ENCODE data around the gene PRKG1.

Gene PRKG1

GRCh38 chr10:51524041-51524440 is 449.8 kb downstream of the PRKG1 start:
- H3K4me3 ChIP-seq (replicated peaks; ENCODE audit: insufficient read depth, low read length): no peak overlapping the region
- TF ChIP-seq POLR2AphosphoS5 (IDR thresholded peaks at IDR 0.05; ENCODE audit: low read depth) (no peak), REST (IDR thresholded peaks at IDR 0.05; ENCODE audit: insufficient replicate concordance, low read depth) (no peak), SPI1 (IDR thresholded peaks at IDR 0.05; ENCODE audit: borderline replicate concordance, low read depth) (no peak), GABPA (IDR thresholded peaks at IDR 0.05; ENCODE audit: low read depth) (no peak)
- TF ChIP-seq, protein P1, sequence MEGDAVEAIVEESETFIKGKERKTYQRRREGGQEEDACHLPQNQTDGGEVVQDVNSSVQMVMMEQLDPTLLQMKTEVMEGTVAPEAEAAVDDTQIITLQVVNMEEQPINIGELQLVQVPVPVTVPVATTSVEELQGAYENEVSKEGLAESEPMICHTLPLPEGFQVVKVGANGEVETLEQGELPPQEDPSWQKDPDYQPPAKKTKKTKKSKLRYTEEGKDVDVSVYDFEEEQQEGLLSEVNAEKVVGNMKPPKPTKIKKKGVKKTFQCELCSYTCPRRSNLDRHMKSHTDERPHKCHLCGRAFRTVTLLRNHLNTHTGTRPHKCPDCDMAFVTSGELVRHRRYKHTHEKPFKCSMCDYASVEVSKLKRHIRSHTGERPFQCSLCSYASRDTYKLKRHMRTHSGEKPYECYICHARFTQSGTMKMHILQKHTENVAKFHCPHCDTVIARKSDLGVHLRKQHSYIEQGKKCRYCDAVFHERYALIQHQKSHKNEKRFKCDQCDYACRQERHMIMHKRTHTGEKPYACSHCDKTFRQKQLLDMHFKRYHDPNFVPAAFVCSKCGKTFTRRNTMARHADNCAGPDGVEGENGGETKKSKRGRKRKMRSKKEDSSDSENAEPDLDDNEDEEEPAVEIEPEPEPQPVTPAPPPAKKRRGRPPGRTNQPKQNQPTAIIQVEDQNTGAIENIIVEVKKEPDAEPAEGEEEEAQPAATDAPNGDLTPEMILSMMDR (IDR thresholded peaks at IDR 0.05; ENCODE audit: insufficient read depth, low read length): no peak
- H3K27ac ChIP-seq (replicated peaks): no peak overlapping the region
- no peaks in the 10 kb centered on the region for H3K27me3 ChIP-seq (ENCODE audit: insufficient read depth, poor library complexity, severe bottlenecking)
- DNase-seq (ENCODE audit: low read depth in 1 of 2, low spot score in 1 of 2): no peak

DNA sequence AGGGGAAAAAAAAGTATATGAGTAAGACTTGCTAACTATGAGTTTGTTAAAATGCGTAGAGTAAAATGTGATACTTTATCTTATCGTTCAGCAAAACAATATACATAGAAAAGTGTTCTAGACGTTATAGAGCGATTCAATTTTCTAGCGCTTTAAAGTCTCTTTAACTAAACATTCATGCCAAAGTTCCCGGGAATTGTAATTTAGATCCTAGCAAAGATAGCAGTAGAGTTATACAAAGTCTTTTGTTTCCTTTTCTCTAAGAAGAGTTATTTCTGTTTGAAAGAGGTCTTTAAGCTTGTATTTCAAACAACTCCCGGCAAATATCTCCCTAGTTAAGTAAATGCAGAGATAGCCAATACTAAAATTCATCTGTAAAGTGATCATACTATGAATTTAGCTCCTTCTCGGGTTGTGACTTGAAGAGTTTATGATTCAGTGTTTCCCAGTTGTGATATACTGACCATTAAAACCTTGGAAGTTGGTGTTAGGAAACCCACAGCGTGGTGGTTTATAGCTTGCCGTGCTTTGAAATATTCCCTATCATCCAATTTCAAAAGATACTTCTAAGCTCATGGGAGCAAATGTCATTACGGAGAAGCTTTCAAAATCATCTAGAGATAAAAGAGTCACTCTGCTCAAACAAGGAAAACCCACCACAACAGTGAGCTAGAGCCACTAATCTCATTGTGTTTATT is 453.4 kb downstream of the PRKG1 start:
- Histone ChIP-seq H3K27ac (replicated peaks) (no peak overlapping the region), H3K27me3 (ENCODE audit: insufficient read depth, poor library complexity, severe bottlenecking) (no peaks in the 10 kb centered on the region), H3K4me3 (replicated peaks; ENCODE audit: insufficient read depth, low read length) (no peak overlapping the region)
- DNase-seq (ENCODE audit: low read depth in 1 of 2, low spot score in 1 of 2): no peak
- no peak for TF ChIP-seq SPI1 (IDR thresholded peaks at IDR 0.05; ENCODE audit: borderline replicate concordance, low read depth)
- TF ChIP-seq GABPA (IDR thresholded peaks at IDR 0.05; ENCODE audit: low read depth): no peak
- TF ChIP-seq, protein P1 (IDR thresholded peaks at IDR 0.05; ENCODE audit: insufficient read depth, low read length): no peak
- no peak for TF ChIP-seq POLR2AphosphoS5 (IDR thresholded peaks at IDR 0.05; ENCODE audit: low read depth)
- no peak for TF ChIP-seq REST (IDR thresholded peaks at IDR 0.05; ENCODE audit: insufficient replicate concordance, low read depth)

DNA sequence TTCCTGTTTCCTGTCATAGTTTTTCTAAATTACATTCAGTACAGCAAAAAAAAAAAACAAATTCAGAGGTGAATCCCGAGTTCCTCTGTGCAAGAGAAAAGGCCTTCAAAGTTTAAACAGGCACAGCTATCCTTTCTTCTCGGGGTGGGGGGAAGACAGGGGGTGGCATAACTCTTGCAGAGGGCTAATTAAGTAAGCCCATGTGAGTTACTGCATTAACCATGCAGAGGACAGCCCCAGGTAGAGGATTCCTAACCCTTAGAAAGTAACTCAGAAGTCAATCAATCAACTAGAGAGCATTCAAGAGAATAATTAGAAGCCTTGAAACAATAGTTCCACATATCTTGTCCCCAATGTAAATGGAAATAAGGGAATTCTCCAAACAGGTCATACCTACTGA is 454.2 kb downstream of the PRKG1 start:
- H3K4me3 ChIP-seq (replicated peaks; ENCODE audit: insufficient read depth, low read length): no peak overlapping the region
- no peak for DNase-seq (ENCODE audit: low read depth in 1 of 2, low spot score in 1 of 2)
- H3K27me3 ChIP-seq (ENCODE audit: insufficient read depth, poor library complexity, severe bottlenecking): no peaks in the 10 kb centered on the region
- H3K27ac ChIP-seq (replicated peaks): no peak overlapping the region
- TF ChIP-seq POLR2AphosphoS5 (IDR thresholded peaks at IDR 0.05; ENCODE audit: low read depth) (no peak), GABPA (IDR thresholded peaks at IDR 0.05; ENCODE audit: low read depth) (no peak)

DNA sequence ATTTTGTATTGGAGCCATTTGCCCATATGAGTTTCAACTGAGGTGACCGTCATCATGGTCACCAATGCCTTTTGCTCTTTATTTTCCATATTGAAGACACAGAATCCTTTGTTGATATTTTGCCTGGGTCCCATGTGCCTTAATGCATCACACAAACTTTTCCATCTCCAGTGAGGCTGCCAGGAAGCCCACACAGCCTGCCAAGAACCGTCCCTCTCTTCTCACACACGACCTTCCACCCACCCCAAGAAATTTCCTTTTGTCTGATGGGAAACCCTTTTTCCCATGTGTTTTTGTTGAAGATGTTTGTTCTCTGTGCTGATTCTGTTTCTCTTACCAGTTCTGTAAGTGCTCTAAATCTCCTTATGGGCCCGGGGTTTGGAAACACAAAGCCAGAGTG is 456.3 kb downstream of the PRKG1 start:
- no peak overlapping the region for H3K4me3 ChIP-seq (replicated peaks; ENCODE audit: insufficient read depth, low read length)
- no peak overlapping the region for H3K27ac ChIP-seq (replicated peaks)
- DNase-seq (ENCODE audit: low read depth in 1 of 2, low spot score in 1 of 2): no peak
- no peaks in the 10 kb centered on the region for H3K27me3 ChIP-seq (ENCODE audit: insufficient read depth, poor library complexity, severe bottlenecking)
- TF ChIP-seq GABPA (IDR thresholded peaks at IDR 0.05; ENCODE audit: low read depth) (no peak), POLR2AphosphoS5 (IDR thresholded peaks at IDR 0.05; ENCODE audit: low read depth) (no peak), REST (IDR thresholded peaks at IDR 0.05; ENCODE audit: insufficient replicate concordance, low read depth) (no peak), SPI1 (IDR thresholded peaks at IDR 0.05; ENCODE audit: borderline replicate concordance, low read depth) (no peak)
- TF ChIP-seq, protein P1 (IDR thresholded peaks at IDR 0.05; ENCODE audit: insufficient read depth, low read length): no peak

All from HL-60 (cell line).